Activated T-helper 1 cell treated with anti-CD3 and anti-CD28 coated beads, Interleukin-12 subunit alpha, Interleukin-12 subunit beta, Interleukin-2, Interleukin-4 antibody, amounts not matched to agents 30 ng/mL and 10 ng/mL and 1 ng/mL, durations not matched to agents 14 hours and 24 hours and 36 hours (primary cell): ENCODE data around the gene TAPBPL. TPM values are rescaled to one million over a fixed set of nuclear protein-coding genes. Genes with fewer than 3 reads are reported as not detected.
"Not testable (repeated sequence)": the region's sequence is repeated elsewhere in the genome, so short reads cannot be mapped to it uniquely, and the experiment has no call there.

Source experiments
- DNase-seq: peaks from one replicate; pipeline ENCODE4 v3.0.0; 2021; ENCODE audit warnings: low spot score
- H3K27ac Mint-ChIP-seq: one replicate; pipeline ENCODE4 v1.8.0; 2021; ENCODE audit warnings: mild to moderate bottlenecking, mixed read lengths
- H3K27me3 Mint-ChIP-seq: one replicate; pipeline ENCODE4 v1.8.0; 2022; ENCODE audit warnings: mild to moderate bottlenecking, moderate library complexity, mixed read lengths; ENCODE audit not compliant: insufficient read depth
- H3K36me3 Mint-ChIP-seq: one replicate; pipeline ENCODE4 v1.8.0; 2021; ENCODE audit warnings: low read depth, mixed read lengths
- H3K4me1 Mint-ChIP-seq: one replicate; pipeline ENCODE4 v1.8.0; 2021; ENCODE audit warnings: low read depth, mixed read lengths
- H3K4me3 Mint-ChIP-seq: one replicate; pipeline ENCODE4 v1.8.0; 2021; ENCODE audit warnings: mild to moderate bottlenecking, moderate library complexity, mixed read lengths
- H3K9me3 Mint-ChIP-seq: one replicate; pipeline ENCODE4 v1.8.0; 2021; ENCODE audit warnings: mixed read lengths
- intact Hi-C: fragments of 100-400 bp; cut with micrococcal nuclease; formaldehyde crosslinking; loops from one replicate; pipeline ENCODE4 v1.15.1; 2024
- total RNA-seq: library from RNA; stranded (reverse); gene quantifications from 2 replicates; pipeline ENCODE4 v1.2.3, GENCODE V29; 2022

TAPBPL gene
- total RNA-seq, 1 donor from 2014 or later = 34.1 TPM

GRCh38 chr12:6426882-6427671, 24.8 kb upstream of the TAPBPL start:
- H3K27ac Mint-ChIP-seq = peak overlapping the region; percentile 99
- peak; percentile 82 for DNase-seq
- intact Hi-C loops = loop anchor here (1.0 to 10.0 kb wide), 7 partner anchors 16 to 258 kb away; partner anchors contain the start of genes MRPL51, TAPBPL and ZNF384
- no peaks in the 10 kb centered on the region for H3K27me3 Mint-ChIP-seq
- peak overlapping the region; percentile 84 for H3K4me3 Mint-ChIP-seq
- peaks cover 68% of the 10 kb centered on the region for H3K4me1 Mint-ChIP-seq
- H3K36me3 Mint-ChIP-seq = no peaks in the 10 kb centered on the region
- no peaks in the 10 kb centered on the region for H3K9me3 Mint-ChIP-seq

- Mint-ChIP-seq H3K4me1 (peaks cover 72% of the 10 kb centered on the region), H3K4me3 (peak overlapping the region; percentile 84), H3K27ac (peak overlapping the region; percentile 99)
- H3K36me3 Mint-ChIP-seq, H3K9me3 Mint-ChIP-seq, H3K27me3 Mint-ChIP-seq, DNase-seq: not testable (repeated sequence)
- intact Hi-C loops = loop anchor here (1.0 to 10.0 kb wide), 7 partner anchors 16 to 257 kb away; partner anchors contain the start of genes MRPL51, TAPBPL and ZNF384
These were observed 24.0 kb upstream of the TAPBPL start for GRCh38 chr12:6427796-6428195.

GRCh38 chr12:6428326-6428725, 23.5 kb upstream of the TAPBPL start:
- Mint-ChIP-seq H3K27ac (peak overlapping the region; percentile 99), H3K4me3 (no peak overlapping the region), H3K4me1 (peaks cover 75% of the 10 kb centered on the region), H3K9me3 (no peaks in the 10 kb centered on the region), H3K27me3 (no peaks in the 10 kb centered on the region), H3K36me3 (no peaks in the 10 kb centered on the region)
- intact Hi-C loops = loop anchor here (10.0 kb wide), 1 partner anchor 256 kb away; the partner anchor contains the start of gene ZNF384
- DNase-seq = no peak

GRCh38 chr12:6430124-6430989, 21.5 kb upstream of the TAPBPL start:
- no peak for DNase-seq
- Mint-ChIP-seq H3K27me3 (no peaks in the 10 kb centered on the region), H3K9me3 (no peaks in the 10 kb centered on the region), H3K27ac (peak overlapping the region; percentile 87), H3K4me3 (peak overlapping the region; percentile 48), H3K36me3 (peaks cover 1% of the 10 kb centered on the region), H3K4me1 (peaks cover 75% of the 10 kb centered on the region)
- intact Hi-C loops = no loop called here

GRCh38 chr12:6432991-6433390, 18.9 kb upstream of the TAPBPL start:
- H3K4me1 Mint-ChIP-seq = peaks cover 52% of the 10 kb centered on the region
- peaks cover 1% of the 10 kb centered on the region for H3K36me3 Mint-ChIP-seq
- H3K27me3 Mint-ChIP-seq = no peaks in the 10 kb centered on the region
- intact Hi-C loops = no loop called here
- no peak overlapping the region for H3K4me3 Mint-ChIP-seq
- peak overlapping the region; percentile 89 for H3K27ac Mint-ChIP-seq
- H3K9me3 Mint-ChIP-seq = no peaks in the 10 kb centered on the region
- no peak for DNase-seq

- H3K4me3 Mint-ChIP-seq = peak overlapping the region; percentile 53
- H3K9me3 Mint-ChIP-seq = no peaks in the 10 kb centered on the region
- peaks cover 1% of the 10 kb centered on the region for H3K36me3 Mint-ChIP-seq
- DNase-seq = no peak
- intact Hi-C loops = loop anchor here (1.0 kb wide), 1 partner anchor 9 kb away; no protein-coding TSS in a partner anchor
- H3K27ac Mint-ChIP-seq = peak overlapping the region; percentile 89
- peaks cover 61% of the 10 kb centered on the region for H3K4me1 Mint-ChIP-seq
- no peaks in the 10 kb centered on the region for H3K27me3 Mint-ChIP-seq
These were observed 17.4 kb upstream of the TAPBPL start for GRCh38 chr12:6434205-6435140.

GRCh38 chr12:6435961-6436715, 15.7 kb upstream of the TAPBPL start:
- Mint-ChIP-seq H3K9me3 (no peaks in the 10 kb centered on the region), H3K36me3 (peaks cover 1% of the 10 kb centered on the region), H3K27me3 (no peaks in the 10 kb centered on the region), H3K4me1 (peaks cover 51% of the 10 kb centered on the region), H3K27ac (no peak overlapping the region), H3K4me3 (no peak overlapping the region)
- intact Hi-C loops = no loop called here
- DNase-seq = no peak

- H3K27me3 Mint-ChIP-seq = no peaks in the 10 kb centered on the region
- peak overlapping the region; percentile 65 for H3K27ac Mint-ChIP-seq
- H3K36me3 Mint-ChIP-seq = peaks cover 1% of the 10 kb centered on the region
- no peak for DNase-seq
- no peak overlapping the region for H3K4me3 Mint-ChIP-seq
- intact Hi-C loops = no loop called here
- peaks cover 51% of the 10 kb centered on the region for H3K4me1 Mint-ChIP-seq
- H3K9me3 Mint-ChIP-seq = no peaks in the 10 kb centered on the region
These were observed 14.3 kb upstream of the TAPBPL start for GRCh38 chr12:6437586-6437985.

- Mint-ChIP-seq H3K4me1 (peaks cover 51% of the 10 kb centered on the region), H3K27ac (peak overlapping the region; percentile 9), H3K27me3 (no peaks in the 10 kb centered on the region), H3K9me3 (no peaks in the 10 kb centered on the region), H3K4me3 (no peak overlapping the region), H3K36me3 (peaks cover 1% of the 10 kb centered on the region)
- DNase-seq = no peak
- intact Hi-C loops = no loop called here
These were observed 13.5 kb upstream of the TAPBPL start for GRCh38 chr12:6438345-6438744.

- no peak overlapping the region for H3K27ac Mint-ChIP-seq
- intact Hi-C loops = no loop called here
These were observed 11.5 kb upstream of the TAPBPL start for GRCh38 chr12:6440391-6440790.

GRCh38 chr12:6442836-6443235, 9.0 kb upstream of the TAPBPL start:
- peak overlapping the region; percentile 51 for H3K4me3 Mint-ChIP-seq
- no peaks in the 10 kb centered on the region for H3K27me3 Mint-ChIP-seq
- no peak for DNase-seq
- H3K4me1 Mint-ChIP-seq = peaks cover 80% of the 10 kb centered on the region
- H3K36me3 Mint-ChIP-seq = peaks cover 22% of the 10 kb centered on the region
- intact Hi-C loops = loop anchor here (1.0 kb wide), 4 partner anchors 9 to 19 kb away; partner anchors contain the start of gene TAPBPL
- peak overlapping the region; percentile 97 for H3K27ac Mint-ChIP-seq
- no peaks in the 10 kb centered on the region for H3K9me3 Mint-ChIP-seq

More at GRCh38 chr12:6440391-6440790, 11.5 kb upstream of the TAPBPL start:
- DNase-seq = no peak
- Mint-ChIP-seq H3K9me3 (no peaks in the 10 kb centered on the region), H3K36me3 (peaks cover 4% of the 10 kb centered on the region), H3K4me1 (peaks cover 56% of the 10 kb centered on the region), H3K4me3 (no peak overlapping the region), H3K27me3 (no peaks in the 10 kb centered on the region)
